Transverse colon (tissue), 4 donors: Measurements from ENCODE around the gene S100A5. TPM values are rescaled to one million over a fixed set of nuclear protein-coding genes. Genes with fewer than 3 reads are reported as not detected.
"Not testable (repeated sequence)": the region's sequence is repeated elsewhere in the genome, so short reads cannot be mapped to it uniquely, and the experiment has no call there.

Experiments used
- DNase-seq: peaks from one replicate; pipeline ENCODE4 v3.0.0-alpha.2; 2019
- H3K27ac ChIP-seq, 4 donors: fragments of 200-600 bp; sonication (generic); 2 replicates each; pipeline ENCODE4 v1.5.1; 2016 to 2018; ENCODE audit warnings: inconsistent platforms in 4 of 4
- H3K27me3 ChIP-seq: fragments of 200-600 bp; sonication (generic); 2 replicates; pipeline ENCODE4 v1.5.1; 2017; ENCODE audit warnings: inconsistent platforms
- H3K36me3 ChIP-seq, 4 donors: fragments of 200-600 bp; sonication (generic); 2 replicates each; pipeline ENCODE4 v1.5.1; 2017 to 2019; ENCODE audit warnings: inconsistent platforms in 4 of 4
- H3K4me1 ChIP-seq, 4 donors: fragments of 200-600 bp; sonication (generic); 2 replicates each; pipeline ENCODE4 v1.5.1; 2017 to 2020; ENCODE audit warnings: inconsistent platforms in 4 of 4
- H3K4me3 ChIP-seq, 4 donors: fragments of 200-600 bp; sonication (generic); 1 replicate in 1 of 4; 2 replicates in 3 of 4; pipeline versions ENCODE4 v1.5.1 to v1.6.1; 2017 to 2019; ENCODE audit warnings: inconsistent platforms in 4 of 4
- H3K9me3 ChIP-seq, 2 donors: fragments of 200-600 bp; sonication (generic); 2 replicates each; pipeline ENCODE4 v1.5.1; 2017 to 2019; ENCODE audit warnings: inconsistent platforms in 2 of 2
- CTCF ChIP-seq, 5 experiments: fragments of 200-600 bp in 3 of 5; fragments of 450-650 bp in 2 of 5; sonication (generic) in 3 of 5; IDR thresholded peaks; 1 replicate in 2 of 5; 2 replicates in 3 of 5; pipeline ENCODE4 v1.5.1; 2016 to 2017; ENCODE audit warnings: antibody characterized with exemption in 5 of 5, inconsistent platforms in 3 of 5, mild to moderate bottlenecking in 2 of 5, moderate library complexity in 1 of 5
- EP300 ChIP-seq: sonication (generic); formaldehyde crosslinking; IDR thresholded peaks from one replicate; pipeline ENCODE4 v1.6.1; 2017; ENCODE audit warnings: antibody characterized with exemption, low read depth
- POLR2A ChIP-seq: fragments of 450-650 bp; IDR thresholded peaks from one replicate; pipeline ENCODE4 v1.6.1; 2016; ENCODE audit warnings: antibody characterized with exemption, mild to moderate bottlenecking, moderate library complexity
- POLR2AphosphoS5 ChIP-seq, 3 donors: sonication (generic); formaldehyde crosslinking; IDR thresholded peaks; one replicate each; pipeline ENCODE4 v1.6.1; 2016; ENCODE audit warnings: antibody characterized with exemption in 3 of 3
- WGBS, 2 donors: methylation state at CpG; one replicate each; pipeline ENCODE4 v1.1.5; 2018; ENCODE audit warnings: low coverage in 1 of 2; 5-methylcytosine and 5-hydroxymethylcytosine counted together
- in situ Hi-C, 4 donors: fragments of 200-750 bp; cut with MboI; loops; one replicate each; pipeline versions ENCODE4 v1.15.0 to v1.15.1; 2017; ENCODE audit warnings: low sequenced_read_pairs in 3 of 4, low pct_ligation_motif_present in 1 of 4, low pct_unique_long_range_greater_than_20kb in 1 of 4
- intact Hi-C: fragments of 100-400 bp; cut with DNase I; formaldehyde crosslinking; loops from one replicate; pipeline ENCODE4 v1.15.1; 2023; ENCODE audit warnings: low total_unique reads
- total RNA-seq, 4 donors: library from RNA; depleted of rRNA; stranded (reverse); fragments of >200 nt; gene quantifications; one replicate each; pipeline ENCODE4 v1.1.0, GENCODE V29; 2016

Gene S100A5
- total RNA-seq, 4 donors from 2014 or later = not detected

- intact Hi-C loops (loop anchor here (5.0 kb wide), 1 partner anchor 53 kb away; no protein-coding TSS in a partner anchor), in situ Hi-C loops (loop anchor here in 2 of 4 donors (5.0 kb wide), 1 partner anchor 53 kb away; no protein-coding TSS in a partner anchor)
- Histone ChIP-seq H3K27me3 (no peaks in the 10 kb centered on the region), H3K9me3 (no peaks in the 10 kb centered on the region), H3K4me3 (no peak within 1 kb of the TSS), H3K27ac (peak within 1 kb of the TSS; percentile 93 to 97 (median 94)), H3K4me1 (peaks cover 30 to 43% (median 35%) of the 10 kb centered on the region in 4 donors), H3K36me3 (no peaks in the 10 kb centered on the region)
- TF ChIP-seq POLR2A (no peak), EP300 (no peak), POLR2AphosphoS5 (IDR thresholded peaks at IDR 0.05) (peak in 2 of 3 donors; percentile 27 to 62), CTCF (IDR thresholded peaks at IDR 0.05) (no peak)
- WGBS, 2 donors = 54% methylated on average over 7 of the region's 8 CpGs; no CpG with 5 or more reads in 1 of the 2 donors
- peak; percentile 55 for DNase-seq
Measured at GRCh38 chr1:153565529-153566374, 25.0 kb upstream of the S100A5 start, which contains the start of gene S100A2. S100A2 (minus strand) TSS chr1:153565844; CDS start chr1:153563877, 1,967 bp downstream.

- no peak overlapping the region for H3K27ac ChIP-seq
- no peak overlapping the region for H3K4me3 ChIP-seq
- intact Hi-C loops (no loop called here), in situ Hi-C loops (no loop called here)
- no peak for DNase-seq
- 90% methylated on average over 7 of the region's 7 CpGs; no CpG with 5 or more reads in 1 of the 2 donors for WGBS, 2 donors
- peaks cover 30 to 42% (median 35%) of the 10 kb centered on the region in 4 donors for H3K4me1 ChIP-seq
- H3K27me3 ChIP-seq = no peaks in the 10 kb centered on the region
- no peaks in the 10 kb centered on the region for H3K36me3 ChIP-seq
- TF ChIP-seq EP300 (no peak), POLR2AphosphoS5 (IDR thresholded peaks at IDR 0.05) (no peak), POLR2A (no peak), CTCF (IDR thresholded peaks at IDR 0.05) (no peak)
- no peaks in the 10 kb centered on the region for H3K9me3 ChIP-seq
Measured at GRCh38 chr1:153563991-153564390, 23.3 kb upstream of the S100A5 start.

GRCh38 chr1:153563483-153563901, 22.8 kb upstream of the S100A5 start:
- no peak for TF ChIP-seq EP300
- no peak for TF ChIP-seq POLR2A
- TF ChIP-seq POLR2AphosphoS5 (IDR thresholded peaks at IDR 0.05) = no peak
- TF ChIP-seq CTCF (IDR thresholded peaks at IDR 0.05) = no peak
- Histone ChIP-seq H3K4me1 (peaks cover 30 to 37% (median 33%) of the 10 kb centered on the region in 4 donors), H3K9me3 (no peaks in the 10 kb centered on the region), H3K4me3 (no peak overlapping the region), H3K36me3 (no peaks in the 10 kb centered on the region), H3K27me3 (no peaks in the 10 kb centered on the region), H3K27ac (no peak overlapping the region)
- intact Hi-C loops (no loop called here), in situ Hi-C loops (no loop called here)
- WGBS, 2 donors = 82 to 100% methylated on average over 1 to 6 of the region's 6 CpGs
- no peak for DNase-seq

- H3K27ac ChIP-seq, H3K27me3 ChIP-seq, H3K9me3 ChIP-seq, intact Hi-C loops, H3K4me3 ChIP-seq, H3K36me3 ChIP-seq, DNase-seq, in situ Hi-C loops: not testable (repeated sequence)
- peaks cover 15 to 22% (median 19%) of the 10 kb centered on the region in 4 donors for H3K4me1 ChIP-seq
- WGBS, 2 donors = 76 to 95% methylated on average over 2 to 3 of the region's 3 CpGs
Measured at GRCh38 chr1:153562021-153562420, 21.3 kb upstream of the S100A5 start.
